ENCODE measurements around the gene ELP4.

ELP4 gene

GRCh38 chr11:31706357-31706756 is 196.8 kb downstream of the ELP4 start:
- no peak overlapping the region for H3K27ac ChIP-seq
- ChIA-PET CTCF (no interaction called here), POLR2A (ENCODE audit: low non-redundant PET) (no interaction called here)
- no peak for DNase-seq (ENCODE audit: low spot score)
- no peak for TF ChIP-seq CTCF (conservative IDR thresholded peaks at IDR 0.05; ENCODE audit: low read depth)

GRCh38 chr11:31711137-31711536 is 201.6 kb downstream of the ELP4 start:
- no peak for DNase-seq (ENCODE audit: low spot score)
- CTCF ChIA-PET = no interaction called here
- POLR2A ChIA-PET (ENCODE audit: low non-redundant PET) = no interaction called here
- no peak overlapping the region for H3K27ac ChIP-seq
- TF ChIP-seq CTCF (conservative IDR thresholded peaks at IDR 0.05; ENCODE audit: low read depth) = no peak

- CTCF ChIA-PET = no interaction called here
- DNase-seq (ENCODE audit: low spot score) = no peak
- no peak overlapping the region for H3K27ac ChIP-seq
- TF ChIP-seq CTCF (conservative IDR thresholded peaks at IDR 0.05; ENCODE audit: low read depth) = no peak
- POLR2A ChIA-PET (ENCODE audit: low non-redundant PET) = no interaction called here
Measured at GRCh38 chr11:31712851-31713250, 203.3 kb downstream of the ELP4 start.

GRCh38 chr11:31714840-31715239 is 205.3 kb downstream of the ELP4 start:
- TF ChIP-seq CTCF (conservative IDR thresholded peaks at IDR 0.05; ENCODE audit: low read depth) = no peak
- no peak for DNase-seq (ENCODE audit: low spot score)
- CTCF ChIA-PET = interaction anchor here (0.6 kb wide), 1 partner anchor 11 kb away, joined by 7 read pairs; no protein-coding TSS in a partner anchor
- POLR2A ChIA-PET (ENCODE audit: low non-redundant PET) = no interaction called here
- H3K27ac ChIP-seq = no peak overlapping the region

GRCh38 chr11:31720225-31720624 is 210.7 kb downstream of the ELP4 start:
- TF ChIP-seq CTCF (conservative IDR thresholded peaks at IDR 0.05; ENCODE audit: low read depth) = no peak
- CTCF ChIA-PET = interaction anchor here (0.6 kb wide), 1 partner anchor 715 kb away, joined by 3 read pairs; no protein-coding TSS in a partner anchor
- no peak for DNase-seq (ENCODE audit: low spot score)
- no peak overlapping the region for H3K27ac ChIP-seq
- POLR2A ChIA-PET (ENCODE audit: low non-redundant PET) = no interaction called here

- no peak for TF ChIP-seq CTCF (conservative IDR thresholded peaks at IDR 0.05; ENCODE audit: low read depth)
Measured at GRCh38 chr11:31720671-31721365, 211.3 kb downstream of the ELP4 start.

More at GRCh38 chr11:31720671-31721365, 211.3 kb downstream of the ELP4 start:
- no peak for DNase-seq (ENCODE audit: low spot score)
- ChIA-PET CTCF (no interaction called here), POLR2A (ENCODE audit: low non-redundant PET) (no interaction called here)
- H3K27ac ChIP-seq = no peak overlapping the region
